CD4-positive, alpha-beta T cell treated with Interleukin-15 for 4 hours (primary cell): ENCODE measurements around the gene CAMP.

ENCODE experiments used
- DNase-seq: peaks from one replicate; pipeline ENCODE4 v3.0.0-alpha.2; 2020; ENCODE audit warnings: low spot score

CAMP gene

GRCh38 chr3:48214225-48214624 is 9.1 kb upstream of the CAMP start:
- DNase-seq, result no peak

DNA sequence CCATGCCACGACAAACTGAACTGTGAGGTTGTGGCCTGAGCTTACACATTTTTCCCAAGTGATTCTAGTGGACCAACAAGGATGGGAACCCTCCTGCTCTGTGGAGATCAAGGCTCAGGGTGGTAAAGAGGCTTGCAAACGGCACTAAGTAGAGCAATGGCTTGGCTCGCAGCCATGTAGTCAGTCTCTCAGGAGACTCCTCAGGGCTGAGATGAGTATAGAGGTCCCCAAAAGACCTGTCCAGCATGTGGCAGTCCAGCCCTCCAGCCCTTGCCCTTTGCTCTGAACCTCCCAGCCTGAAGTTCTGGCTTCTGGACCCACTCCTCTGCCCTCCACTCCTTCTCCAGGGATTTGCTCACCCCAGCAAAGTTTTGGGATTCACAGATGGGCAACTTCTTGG is 8.3 kb upstream of the CAMP start:
- no peak for DNase-seq

DNA sequence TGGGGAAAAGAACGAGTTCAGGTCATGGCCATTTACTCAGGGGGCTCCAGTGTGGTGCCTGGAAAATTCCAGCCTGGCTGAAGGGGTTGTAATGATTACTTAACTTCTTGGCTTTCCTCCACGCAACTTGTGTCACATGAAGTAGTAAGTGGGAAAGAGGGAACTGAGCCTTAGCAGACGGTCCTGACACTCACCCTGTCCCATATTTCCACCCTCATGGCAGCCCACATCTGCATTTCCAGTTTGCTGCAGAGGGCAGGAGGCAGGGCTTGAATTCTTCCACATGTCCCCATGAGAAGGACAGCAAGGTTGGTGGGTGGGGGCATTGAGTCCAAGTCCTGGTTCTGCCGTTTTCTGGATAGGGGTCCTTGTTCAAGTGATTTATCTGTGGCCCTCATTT is 7.8 kb upstream of the CAMP start:
- no peak for DNase-seq

- no peak for DNase-seq
Measured at GRCh38 chr3:48215876-48216275, 7.4 kb upstream of the CAMP start.

- DNase-seq, result no peak
Measured at GRCh38 chr3:48217449-48217848, 5.8 kb upstream of the CAMP start.

- no peak for DNase-seq
Measured at GRCh38 chr3:48218537-48218936, 4.8 kb upstream of the CAMP start.

DNA sequence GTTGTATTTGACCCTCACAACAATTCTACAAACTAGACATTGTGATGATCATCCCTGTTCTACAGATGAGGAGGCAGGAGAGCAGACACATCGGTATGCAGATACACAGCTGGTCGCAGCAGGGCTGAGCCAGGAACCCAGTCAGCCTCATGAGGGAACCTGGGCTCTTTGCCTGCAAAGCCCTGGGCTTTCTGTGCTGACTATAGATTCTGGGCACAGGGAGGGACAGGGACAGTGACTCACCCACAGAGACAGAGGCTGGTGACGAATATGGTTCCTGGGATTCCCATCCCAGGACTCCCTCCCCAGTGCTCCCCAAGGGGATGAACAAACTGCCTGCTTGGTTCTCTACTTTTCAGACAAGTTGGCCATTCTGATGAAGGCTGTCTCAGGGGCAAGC is 3.8 kb upstream of the CAMP start:
- DNase-seq, result no peak

DNA sequence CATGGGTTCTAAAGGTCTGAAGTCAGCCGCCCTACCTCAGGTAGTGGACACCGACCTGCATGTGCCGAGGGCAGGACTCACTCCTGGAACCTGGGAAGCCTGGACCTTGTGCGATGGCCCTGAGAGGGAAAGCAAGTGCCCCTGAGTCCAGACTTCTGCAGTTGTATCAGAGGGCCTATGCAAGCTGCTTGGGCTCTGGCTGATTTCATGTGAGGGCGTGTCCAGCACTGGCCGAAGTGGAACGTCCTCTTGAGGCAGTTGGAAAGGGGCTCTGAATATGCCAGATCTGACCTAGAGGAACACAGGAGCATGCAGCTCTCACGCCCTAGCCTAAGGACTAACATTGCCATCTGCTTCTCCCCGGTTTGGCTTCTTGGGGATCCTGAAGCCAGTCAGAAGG is 2.5 kb upstream of the CAMP start:
- no peak for DNase-seq

GRCh38 chr3:48225587-48225986 is 2.3 kb downstream of the CAMP start:
- no peak for DNase-seq

GRCh38 chr3:48226939-48227338 is 3.6 kb downstream of the CAMP start:
- no peak for DNase-seq

DNA sequence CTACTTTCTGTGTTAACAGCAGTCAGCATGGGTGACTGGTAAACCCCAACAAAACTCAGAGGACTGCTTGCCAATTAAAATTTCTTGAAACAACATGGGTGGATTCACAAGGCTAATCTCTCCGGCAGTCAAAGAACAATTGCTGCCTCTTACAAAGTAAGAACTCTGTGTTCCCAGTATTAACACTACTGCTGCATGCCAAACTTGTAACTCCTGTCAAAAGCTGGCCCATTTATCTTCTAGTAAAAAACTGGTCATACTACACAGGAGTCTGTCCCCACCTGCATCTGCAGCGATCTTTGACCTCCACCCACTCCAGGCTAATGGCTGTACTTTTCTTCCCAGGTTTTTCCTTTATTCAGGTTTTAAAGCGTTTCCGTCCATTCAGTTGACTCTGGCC is 8.9 kb downstream of the CAMP start:
- DNase-seq, result no peak

GRCh38 chr3:48232734-48233133 is 9.4 kb downstream of the CAMP start:
- peak; percentile 45 for DNase-seq

- no peak for DNase-seq
Measured at GRCh38 chr3:48233542-48233941, 10.2 kb downstream of the CAMP start.

DNA sequence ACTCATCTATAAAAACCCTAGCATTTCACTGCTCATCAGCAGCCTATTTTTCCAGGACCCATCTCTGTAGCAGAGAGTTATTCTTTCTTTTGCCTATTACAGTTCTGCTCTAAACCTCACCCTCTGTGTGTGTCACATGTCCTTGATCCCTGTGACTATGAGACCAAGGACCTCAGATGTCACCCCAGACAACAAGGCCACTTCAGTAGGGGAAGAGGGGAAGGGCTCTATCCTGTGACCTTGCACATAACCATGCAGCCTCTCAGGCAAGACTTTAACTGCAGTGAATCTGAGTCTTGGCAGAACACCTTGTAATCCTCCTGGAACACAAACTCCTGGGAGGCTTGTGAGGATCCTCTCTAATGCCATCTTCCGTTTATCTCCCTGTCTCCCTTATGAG is 13.2 kb downstream of the CAMP start:
- no peak for DNase-seq

- no peak for DNase-seq
Measured at GRCh38 chr3:48238531-48239085, 15.3 kb downstream of the CAMP start.

DNA sequence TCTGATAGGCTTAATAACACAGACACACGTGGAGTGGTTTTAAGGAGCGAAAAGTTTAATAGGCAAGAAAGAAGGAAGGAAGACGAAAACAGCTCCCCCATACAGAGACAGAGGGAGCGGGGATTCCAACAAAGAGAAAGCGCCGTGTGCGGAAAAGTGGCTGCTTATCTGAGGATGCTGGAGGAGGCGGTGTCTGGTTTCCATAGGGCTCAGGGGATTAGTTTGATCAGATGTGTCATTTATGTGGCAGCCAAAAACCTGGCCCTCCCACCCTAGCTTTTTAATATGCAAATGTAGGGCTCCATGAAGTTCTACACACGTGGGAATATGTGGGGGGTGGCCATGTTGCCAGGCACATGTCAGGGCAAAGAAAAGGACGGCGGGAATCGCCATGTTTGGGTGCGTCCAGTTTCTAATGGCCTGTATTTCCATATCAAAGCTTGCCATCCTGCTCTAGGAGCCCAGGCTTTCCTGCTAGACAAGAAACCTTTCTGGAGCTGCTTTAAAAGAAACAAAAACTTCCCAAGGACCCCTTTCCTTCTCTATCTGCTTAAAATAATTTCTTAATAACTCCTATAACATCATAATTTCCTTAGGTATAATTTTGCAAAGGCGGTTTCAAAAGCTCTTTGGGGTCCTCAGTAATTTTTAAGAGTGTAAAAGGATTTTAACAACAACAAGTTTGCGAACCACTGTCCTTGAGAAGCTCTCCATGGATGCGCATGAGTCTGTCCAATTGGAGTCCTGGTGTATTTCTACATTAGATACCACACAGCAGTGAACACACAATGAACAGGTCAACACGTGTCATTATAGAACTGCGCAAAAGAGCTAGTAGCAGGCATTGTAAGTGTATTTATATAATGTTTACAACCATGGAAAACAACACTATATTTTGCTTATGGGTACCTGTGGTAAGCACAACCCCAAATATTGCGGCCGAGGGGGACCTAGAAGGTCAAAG is 17.0 kb downstream of the CAMP start:
- no peak for DNase-seq

DNA sequence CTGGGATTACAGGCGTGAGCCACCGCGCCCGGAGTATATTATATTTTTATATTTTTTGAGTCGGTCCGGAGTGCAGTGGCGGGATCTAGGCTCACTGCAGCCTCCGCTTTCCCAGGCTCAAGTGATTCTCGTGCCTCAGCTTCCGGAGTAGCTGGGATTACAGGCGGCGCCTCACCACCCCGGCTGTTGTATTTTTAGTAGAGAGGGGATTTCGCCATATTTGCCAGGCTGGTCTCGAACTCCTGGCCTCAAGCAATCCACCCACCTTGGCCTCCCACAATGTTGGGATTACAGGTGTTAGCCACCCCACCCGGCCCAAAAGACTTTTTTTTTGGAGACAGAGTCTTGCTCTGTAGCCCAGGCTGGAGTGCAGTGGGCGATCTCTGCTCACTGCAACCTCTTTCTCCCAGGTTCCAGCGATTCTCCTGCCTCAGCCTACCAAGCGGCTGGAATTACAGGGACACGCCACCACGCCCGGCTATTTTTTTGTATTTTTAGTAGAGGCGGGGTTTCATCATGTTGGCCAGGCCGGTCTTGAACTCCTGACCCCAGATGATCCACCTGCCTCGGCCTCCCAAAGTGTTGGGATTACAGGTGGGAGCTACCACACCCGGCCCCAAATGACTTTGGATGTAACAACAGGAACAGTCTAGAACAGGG is 18.6 kb downstream of the CAMP start:
- no peak for DNase-seq

DNA sequence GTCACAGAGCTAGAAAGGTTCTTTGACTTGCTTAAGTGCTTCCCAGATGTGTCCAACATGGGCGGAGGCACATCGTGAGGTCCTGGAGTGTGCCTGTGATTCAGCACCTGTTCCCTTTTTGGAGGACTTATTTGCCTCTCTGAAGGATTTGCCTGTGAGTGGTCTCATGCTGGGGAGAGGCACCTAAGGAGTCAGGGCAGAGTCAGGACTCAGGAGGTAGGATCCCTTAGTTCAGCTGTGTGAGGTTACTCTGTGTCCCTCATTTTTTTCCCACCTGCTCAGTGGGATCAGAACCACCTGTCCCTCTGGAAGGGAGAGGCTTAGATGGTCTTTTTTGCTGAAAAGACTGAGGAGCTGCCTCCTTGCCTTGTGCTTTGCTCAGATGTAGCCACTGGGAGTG is 20.6 kb downstream of the CAMP start:
- no peak for DNase-seq

DNA sequence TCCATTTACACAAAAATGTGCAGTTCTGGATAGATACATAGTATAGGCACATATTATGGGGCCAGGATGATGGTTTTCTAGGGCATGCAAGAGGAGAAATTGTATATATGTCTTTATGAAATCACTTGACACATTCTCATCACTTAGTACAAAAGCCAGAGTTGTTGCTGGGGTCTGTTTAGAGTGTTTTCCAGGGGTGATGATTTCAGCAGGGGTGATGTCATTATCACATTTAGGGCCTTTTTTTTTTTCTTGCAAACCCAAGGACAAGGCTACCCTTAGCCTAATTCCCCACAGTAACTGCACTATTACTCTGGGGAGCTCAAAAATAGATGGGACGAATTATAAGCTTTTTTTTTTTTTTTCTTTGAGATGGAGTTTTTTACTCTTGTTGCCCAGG is 21.2 kb downstream of the CAMP start:
- DNase-seq, result no peak

- DNase-seq, result no peak
Measured at GRCh38 chr3:48245136-48245535, 21.8 kb downstream of the CAMP start.

DNA sequence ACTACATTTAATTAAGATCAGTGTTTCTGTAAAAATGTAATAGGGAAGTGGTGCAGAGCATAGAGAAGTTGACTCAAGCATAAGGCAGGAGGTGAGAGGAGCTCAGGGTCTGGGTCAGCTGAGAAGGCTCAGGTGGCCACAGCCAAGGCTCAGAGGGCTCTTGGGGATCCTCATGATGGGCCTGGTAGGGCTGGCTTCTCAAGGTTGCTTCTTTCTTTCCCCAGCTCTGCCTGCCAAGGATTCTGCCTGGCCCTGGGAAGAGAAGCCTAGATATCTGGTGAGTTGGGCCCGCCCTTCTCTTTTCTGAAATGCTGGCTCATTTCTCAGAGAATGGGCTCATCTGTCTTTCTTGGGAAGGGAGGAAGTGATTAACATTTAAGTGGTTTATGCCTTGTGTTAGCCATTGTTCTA is 24.1 kb downstream of the CAMP start:
- DNase-seq, result no peak

DNA sequence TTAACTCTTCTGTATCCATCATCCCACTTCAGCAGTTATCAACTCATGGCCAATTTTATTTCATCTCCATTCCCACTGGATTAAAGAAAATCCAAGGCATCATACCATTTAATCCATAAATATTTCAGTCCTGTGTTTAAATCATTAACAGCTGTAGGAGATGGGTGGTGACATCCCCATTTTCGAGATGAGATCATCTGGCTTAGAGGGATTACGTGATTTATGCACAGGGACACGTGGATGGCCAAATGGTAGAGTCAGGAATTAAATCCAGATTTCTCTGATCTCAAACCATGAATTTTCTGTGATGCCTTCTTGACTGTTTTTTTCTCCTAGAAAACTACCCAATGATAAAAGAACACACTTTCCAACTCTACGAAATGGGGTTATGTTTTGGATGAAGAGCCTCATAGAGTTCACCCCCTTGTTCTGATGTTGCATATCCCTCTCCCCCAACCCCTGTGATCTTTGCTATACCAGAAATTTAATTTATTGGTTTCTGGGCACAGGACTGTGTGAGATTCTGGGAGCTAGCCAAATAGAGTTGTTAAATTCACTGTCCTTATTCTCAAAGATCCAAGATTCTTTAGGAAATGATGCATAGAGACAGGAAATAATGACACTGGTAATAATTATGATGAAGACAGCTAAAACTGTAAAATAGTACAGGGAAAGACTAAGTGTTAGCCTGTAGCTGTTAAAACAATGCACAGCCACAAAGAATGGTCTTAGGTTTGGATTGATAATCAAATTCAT is 25.0 kb downstream of the CAMP start:
- no peak for DNase-seq

GRCh38 chr3:48256557-48256956 is 33.3 kb downstream of the CAMP start:
- DNase-seq, result no peak
